Measurements from ENCODE around the gene ZNF217.
"Not testable (repeated sequence)": the region's sequence is repeated elsewhere in the genome, so short reads cannot be mapped to it uniquely, and the experiment has no call there.

DNA sequence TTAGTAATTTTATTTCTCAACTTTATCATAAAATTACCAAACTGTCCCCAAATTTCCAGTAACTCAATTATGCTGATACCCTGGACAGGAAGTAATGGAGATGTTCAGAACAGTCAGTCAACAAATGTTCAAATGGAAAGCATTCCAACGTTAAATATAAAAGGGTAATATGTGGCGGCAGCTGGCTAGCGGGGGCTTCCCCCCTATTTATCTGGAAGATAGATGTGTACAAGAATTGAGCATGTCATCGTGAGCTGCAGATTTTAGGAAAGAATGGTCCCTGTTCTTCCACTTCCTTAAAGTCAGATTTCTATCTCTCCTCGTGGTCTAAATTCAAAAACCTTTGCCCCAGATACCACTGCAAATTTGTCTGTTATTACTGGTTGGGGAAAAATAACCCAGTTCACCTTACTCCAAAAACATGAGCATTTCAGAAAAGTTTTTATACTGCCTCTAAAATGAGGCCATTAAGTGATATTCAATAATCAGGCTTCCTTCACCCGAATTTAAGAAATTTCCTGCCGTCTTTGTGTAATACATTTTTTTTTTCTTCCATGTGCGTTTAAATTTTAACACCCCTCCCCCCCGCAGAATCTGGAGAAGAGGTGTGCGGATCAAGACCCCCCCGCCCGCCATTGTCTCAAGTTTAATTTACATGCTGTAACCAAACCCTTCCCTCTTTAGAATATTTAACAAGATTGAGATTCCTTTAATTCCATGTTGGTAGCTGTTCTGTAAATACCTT is 4.1 kb downstream of the ZNF217 start:
- TF ChIP-seq, protein P1, sequence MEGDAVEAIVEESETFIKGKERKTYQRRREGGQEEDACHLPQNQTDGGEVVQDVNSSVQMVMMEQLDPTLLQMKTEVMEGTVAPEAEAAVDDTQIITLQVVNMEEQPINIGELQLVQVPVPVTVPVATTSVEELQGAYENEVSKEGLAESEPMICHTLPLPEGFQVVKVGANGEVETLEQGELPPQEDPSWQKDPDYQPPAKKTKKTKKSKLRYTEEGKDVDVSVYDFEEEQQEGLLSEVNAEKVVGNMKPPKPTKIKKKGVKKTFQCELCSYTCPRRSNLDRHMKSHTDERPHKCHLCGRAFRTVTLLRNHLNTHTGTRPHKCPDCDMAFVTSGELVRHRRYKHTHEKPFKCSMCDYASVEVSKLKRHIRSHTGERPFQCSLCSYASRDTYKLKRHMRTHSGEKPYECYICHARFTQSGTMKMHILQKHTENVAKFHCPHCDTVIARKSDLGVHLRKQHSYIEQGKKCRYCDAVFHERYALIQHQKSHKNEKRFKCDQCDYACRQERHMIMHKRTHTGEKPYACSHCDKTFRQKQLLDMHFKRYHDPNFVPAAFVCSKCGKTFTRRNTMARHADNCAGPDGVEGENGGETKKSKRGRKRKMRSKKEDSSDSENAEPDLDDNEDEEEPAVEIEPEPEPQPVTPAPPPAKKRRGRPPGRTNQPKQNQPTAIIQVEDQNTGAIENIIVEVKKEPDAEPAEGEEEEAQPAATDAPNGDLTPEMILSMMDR (IDR thresholded peaks at IDR 0.05): not testable (repeated sequence)
- TF ChIP-seq POLR2A (IDR thresholded peaks at IDR 0.05): not testable (repeated sequence)

Data from right lobe of liver (tissue), 4 donors.